Activated T-cell treated with anti-CD3 and anti-CD28 coated beads for 1 hour (primary cell): ENCODE measurements around the gene PTER.
A peak's percentile ranks its signal among the peaks of the same experiment; 100 is the strongest.

Experiments
- DNase-seq: peaks from one replicate; pipeline ENCODE4 v3.0.0-alpha.2; 2020; ENCODE audit warnings: low read depth

Gene PTER, protein sequence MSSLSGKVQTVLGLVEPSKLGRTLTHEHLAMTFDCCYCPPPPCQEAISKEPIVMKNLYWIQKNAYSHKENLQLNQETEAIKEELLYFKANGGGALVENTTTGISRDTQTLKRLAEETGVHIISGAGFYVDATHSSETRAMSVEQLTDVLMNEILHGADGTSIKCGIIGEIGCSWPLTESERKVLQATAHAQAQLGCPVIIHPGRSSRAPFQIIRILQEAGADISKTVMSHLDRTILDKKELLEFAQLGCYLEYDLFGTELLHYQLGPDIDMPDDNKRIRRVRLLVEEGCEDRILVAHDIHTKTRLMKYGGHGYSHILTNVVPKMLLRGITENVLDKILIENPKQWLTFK

DNA sequence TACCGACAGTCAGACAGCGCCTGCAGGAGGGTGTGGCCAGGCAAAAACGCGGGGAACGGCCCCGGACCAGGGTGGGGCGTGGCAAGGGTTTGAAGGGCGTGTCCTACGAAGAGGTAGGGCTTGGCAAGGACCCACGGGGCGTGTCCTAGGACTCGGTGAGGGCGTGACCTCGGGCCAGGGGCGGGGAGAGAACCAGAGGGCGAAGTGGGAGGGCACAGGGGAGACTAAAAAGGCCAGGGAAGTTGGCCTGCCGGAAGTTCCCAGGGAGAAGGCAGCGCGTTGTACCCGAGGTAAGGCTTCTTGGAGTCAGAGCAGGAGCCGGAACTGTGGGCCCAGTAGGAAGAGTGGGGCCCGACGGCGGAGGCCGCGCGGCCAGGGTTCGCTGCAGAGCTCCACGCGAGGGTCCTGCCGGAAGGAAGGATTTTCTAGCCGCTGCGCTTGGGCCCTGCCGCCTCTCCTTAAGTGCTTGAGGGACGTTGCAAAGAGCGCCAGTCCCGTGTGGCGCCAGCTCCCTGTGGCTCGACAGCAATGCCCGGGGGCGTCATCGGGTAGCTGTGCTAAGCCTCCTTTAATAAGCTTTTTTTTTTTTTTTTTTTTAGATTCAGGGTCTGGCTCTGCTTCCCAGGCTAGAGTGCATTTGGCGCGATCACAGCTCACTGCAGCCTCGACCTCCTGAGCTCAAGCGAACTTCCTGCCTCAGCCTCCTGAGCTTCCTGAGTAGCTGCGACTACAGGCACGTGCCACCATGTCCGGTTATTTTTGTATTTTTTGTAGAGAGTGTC, at the start of gene PTER:
TSS of gene PTER (plus strand) at position 253 of the 782 bp plus-strand sequence. CDS start 47,375 bp downstream, outside the sequence.
- peak; percentile 97 for DNase-seq

DNA sequence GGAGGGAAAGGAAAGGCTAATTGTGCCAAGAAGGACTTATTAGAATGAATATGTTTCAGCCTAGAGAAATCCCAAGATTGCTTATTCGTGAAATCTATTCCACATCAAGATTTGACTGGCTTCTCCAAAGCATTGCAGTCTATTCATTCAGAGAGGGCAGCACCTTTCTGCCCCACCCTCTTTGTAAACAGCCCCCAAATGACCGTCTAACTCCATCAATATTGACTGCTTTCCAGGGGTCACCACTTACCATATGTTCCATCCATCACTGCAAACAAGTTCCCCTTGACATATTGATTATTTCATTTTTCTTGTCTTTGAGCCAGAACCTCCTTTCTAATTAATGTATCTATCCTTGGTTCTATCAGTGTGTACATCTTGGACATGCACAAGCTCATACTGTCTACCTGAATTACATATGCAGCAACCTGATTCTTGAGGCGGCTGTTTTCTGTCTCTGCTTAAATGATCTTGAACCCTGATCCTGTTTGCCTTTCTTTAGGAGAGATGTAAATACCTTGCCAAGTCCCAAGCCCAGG, 44.2 kb upstream of the PTER start:
- no peak for DNase-seq

DNA sequence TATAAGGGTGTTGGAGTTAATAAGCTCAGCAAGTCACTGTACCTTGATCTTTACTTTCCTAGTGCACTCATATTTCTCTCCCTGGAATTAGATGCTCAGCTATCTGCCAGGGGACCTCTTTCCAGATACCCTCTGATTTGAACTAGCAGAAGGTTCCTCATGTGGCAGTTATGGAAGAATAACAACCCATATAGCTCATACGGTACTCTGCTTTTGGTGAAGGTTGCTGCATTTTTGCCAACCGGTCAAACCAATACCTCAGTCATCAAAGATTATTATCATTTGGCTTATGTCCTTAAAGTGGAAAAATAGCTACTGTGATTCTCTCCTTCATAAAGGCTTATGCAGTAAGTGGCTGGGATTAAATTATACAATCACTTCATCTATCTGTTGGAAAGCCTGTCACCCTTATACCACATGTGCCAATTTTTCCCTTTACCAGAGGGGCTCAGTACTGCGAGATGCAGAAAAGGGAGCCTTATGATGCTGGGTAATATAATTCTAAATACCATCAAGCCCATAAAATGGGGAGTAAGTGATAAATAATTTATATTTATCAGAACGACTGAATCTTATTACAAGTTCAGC, 43.4 kb upstream of the PTER start:
- no peak for DNase-seq

GRCh38 chr10:16401416-16401815, 35.4 kb upstream of the PTER start:
- no peak for DNase-seq

GRCh38 chr10:16408379-16408778, 28.4 kb upstream of the PTER start:
- DNase-seq = no peak

- no peak for DNase-seq
Observed at GRCh38 chr10:16417341-16417740, 19.5 kb upstream of the PTER start.

- DNase-seq = no peak
Observed at GRCh38 chr10:16423599-16423998, 13.2 kb upstream of the PTER start.

- DNase-seq = no peak
Observed at GRCh38 chr10:16425449-16425848, 11.4 kb upstream of the PTER start.

DNA sequence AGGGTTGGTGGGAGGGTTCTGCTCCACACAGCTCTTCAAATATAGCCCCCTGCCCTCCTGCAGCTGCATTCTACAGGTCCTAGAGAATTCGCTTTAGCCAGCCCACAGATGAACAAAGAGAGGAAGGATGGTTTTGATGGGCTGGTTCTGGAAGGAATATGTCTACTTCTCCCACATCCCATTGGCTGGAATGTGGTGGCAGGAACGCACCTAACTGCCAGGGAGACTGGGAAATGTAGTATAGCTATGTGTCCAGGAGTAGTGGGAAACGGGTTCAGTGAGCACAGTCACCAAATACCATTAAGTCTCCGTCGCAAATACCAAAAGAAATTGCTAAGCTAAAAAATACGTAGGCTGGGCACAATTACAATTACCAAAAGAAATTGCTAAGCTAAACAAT, 7.3 kb upstream of the PTER start:
- no peak for DNase-seq

GRCh38 chr10:16436367-16436757, 448 bp upstream of the PTER start:
- no peak for DNase-seq

DNA sequence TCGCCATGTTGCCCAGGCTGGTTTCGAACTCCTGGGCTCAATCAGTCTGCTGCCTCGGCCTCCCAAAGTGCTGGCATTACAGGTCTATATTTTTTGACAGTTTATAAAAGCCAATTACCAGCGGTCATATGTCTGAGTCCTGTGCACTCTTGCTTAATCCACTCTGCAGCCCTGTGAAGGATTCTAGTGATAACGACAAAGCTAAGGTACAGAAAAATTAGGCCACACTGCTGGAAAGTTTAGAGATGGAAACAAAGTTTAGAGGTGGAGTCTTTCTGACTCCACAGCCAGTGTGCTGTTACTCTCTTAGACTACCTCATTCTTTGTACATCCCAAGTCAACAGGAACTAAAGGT, 707 bp downstream of the PTER start:
- DNase-seq = no peak

DNA sequence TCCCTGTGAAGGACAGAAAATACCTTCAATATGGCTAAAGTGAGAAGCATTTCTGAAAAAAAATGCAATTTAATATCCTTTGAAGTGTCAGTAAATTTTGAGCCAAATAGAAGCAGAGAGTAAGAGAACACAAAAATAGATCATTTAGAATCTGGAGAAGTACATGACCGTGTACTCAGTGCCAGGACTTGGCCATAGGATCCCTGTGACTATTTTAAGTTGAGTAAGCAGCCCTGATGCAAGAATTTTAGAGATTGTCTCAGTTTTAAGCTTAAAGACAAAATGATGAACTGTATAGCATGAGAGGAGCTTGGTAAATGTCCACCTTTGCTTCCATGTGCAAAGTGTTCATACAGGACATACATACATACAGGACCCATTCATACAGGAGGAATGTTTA, 2.5 kb downstream of the PTER start:
- DNase-seq = no peak

DNA sequence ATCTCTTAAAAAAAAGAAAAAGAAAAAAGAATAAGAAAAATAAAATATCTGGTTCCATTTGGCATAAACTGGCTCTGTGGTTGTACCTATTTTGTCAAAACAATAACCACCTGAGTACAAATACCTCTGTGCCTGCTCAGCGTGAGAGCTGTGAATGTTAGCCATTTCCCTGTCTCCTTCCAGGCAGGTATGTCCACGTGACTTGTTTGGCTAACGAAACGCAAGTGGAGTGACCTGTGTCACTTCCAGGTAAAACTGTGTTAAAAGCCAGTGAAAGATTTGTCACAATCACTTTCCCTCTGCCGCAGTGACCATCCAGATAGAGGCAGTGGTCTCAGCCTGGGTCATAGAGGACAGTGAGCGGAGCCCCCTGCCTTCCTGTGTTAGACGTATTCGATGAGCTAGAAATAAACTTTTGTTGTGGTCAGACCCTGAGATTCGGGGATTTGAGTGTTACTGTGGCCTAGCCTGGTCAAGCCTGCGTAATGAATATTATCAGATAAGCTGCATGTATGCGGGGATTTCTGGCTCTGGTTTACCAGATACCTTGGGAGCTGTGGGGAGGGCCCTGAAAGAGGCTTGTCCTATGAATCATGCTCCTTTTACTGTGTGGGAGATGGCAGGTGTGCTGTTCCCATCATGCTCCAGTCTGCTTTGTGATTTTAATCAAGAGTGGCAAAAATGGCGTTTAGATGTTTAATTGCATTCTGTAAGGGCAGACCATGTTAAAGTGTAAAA, 3.8 kb downstream of the PTER start:
- DNase-seq = no peak

DNA sequence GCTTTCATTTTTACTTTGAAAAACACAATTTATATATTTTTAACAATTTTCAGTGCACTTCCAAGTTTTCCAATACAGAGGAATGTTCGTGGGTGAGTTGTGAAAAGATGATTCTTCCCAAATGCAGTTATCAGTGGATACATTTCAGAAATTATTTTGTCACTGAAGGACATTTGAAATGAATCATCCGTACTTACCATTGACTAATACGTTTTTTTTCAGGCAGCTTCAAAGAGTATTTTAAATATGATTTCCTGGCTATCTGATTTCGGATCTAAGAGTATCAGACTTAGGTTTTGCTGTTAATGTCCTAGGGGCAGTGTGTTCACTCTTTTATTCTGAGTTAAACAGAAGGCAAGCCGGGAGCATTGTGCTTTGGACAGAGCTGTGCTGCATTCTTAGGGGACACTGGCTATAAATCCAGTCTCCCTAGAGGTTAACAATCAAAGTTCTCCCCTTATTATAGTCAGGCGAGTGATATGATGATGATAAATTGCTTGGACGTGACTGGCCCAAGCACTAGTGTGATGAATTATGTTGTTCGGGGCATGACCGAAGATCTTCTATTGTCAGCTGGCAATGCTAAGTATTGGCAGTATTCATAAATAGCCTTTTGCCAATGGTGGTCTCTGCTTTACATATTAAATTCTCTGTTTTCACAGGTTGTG, 4.5 kb downstream of the PTER start:
- DNase-seq = no peak

DNA sequence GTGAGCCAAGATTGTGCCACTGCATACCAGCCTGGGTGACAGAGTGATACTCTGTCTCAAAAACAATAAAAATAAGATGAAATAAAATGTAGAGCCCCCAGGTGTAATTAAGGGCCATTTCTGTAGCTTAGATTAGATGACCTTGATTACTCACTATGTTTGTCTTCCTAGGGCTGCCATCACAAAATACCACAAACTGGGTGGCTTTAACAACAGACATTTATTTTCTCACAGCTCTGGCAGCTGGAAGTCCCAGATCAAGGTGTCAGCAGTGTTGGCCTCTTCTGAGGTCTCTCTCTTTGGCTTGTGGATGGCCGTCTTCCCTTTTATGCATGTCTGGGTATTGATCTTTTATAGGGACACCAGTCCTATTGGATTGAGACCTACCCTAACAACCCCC, 6.1 kb downstream of the PTER start:
- no peak for DNase-seq

GRCh38 chr10:16445770-16446469, 9.1 kb downstream of the PTER start:
- no peak for DNase-seq

DNA sequence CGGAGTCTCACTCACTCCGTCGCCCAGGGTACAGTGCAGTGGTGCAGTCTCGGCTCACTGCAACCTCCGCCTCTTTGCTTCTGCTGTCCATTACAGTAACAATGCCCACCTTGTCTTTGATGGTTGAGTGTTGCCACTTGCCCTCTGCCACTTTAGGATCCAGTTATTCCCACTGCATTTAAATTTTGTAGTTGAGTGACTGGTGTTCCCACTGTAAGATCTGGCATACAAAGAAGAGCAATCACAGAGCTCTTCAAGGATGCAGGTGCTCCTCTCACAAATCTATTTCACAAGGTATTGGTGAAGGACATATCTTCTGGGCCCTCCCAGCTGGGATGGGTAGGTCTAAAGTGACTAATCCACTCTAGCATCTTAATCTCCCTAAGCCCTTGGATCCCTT, 12.6 kb downstream of the PTER start:
- DNase-seq = no peak

DNA sequence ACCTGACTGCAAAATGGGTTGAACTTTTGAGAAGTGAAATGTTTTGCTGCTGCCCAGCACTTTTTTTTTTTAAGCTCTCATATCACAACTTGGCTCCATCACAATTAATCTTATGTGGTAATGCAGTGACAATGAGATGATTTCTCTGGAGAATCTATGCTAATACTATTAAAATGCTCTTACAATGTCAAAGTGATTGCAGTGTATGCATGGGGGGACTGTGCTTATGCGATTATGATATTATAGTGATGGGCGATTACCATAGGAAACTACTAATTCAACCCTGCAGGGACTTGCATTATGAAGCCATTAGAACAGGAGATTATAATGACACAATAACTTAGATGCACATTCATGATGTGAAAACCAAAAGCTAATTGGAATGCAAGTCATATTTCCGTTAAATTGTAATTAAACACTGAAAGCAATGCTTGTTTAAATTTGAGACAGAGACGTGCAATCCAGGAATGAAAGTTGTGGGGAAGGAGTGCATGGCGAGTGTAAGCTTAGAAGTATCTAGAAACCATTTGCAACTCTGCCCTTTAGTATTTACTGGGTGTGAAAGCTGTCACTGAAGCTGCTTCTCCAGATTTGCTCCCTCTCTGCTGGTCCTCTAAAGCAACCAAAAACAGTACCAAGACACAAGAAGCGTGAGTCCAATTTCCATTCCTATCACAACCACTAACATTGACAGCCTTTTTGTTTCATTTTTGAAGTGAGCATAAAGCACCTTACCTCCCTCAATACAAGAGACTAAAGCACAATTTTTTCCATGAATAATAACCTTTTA, 21.6 kb downstream of the PTER start:
- no peak for DNase-seq

- no peak for DNase-seq
Observed at GRCh38 chr10:16459423-16459939, 22.7 kb downstream of the PTER start.

GRCh38 chr10:16466001-16466400, 29.2 kb downstream of the PTER start:
- DNase-seq = no peak
